Peyer's patch (tissue), 4 donors: Measurements from ENCODE around the gene FSTL5.

Experiments used
- POLR2A ChIP-seq, 2 donors: fragments of 450-650 bp; IDR thresholded peaks; one replicate each; pipeline ENCODE4 v1.5.1; 2017; ENCODE audit warnings: antibody characterized with exemption in 2 of 2, mild to moderate bottlenecking in 2 of 2, moderate library complexity in 2 of 2
- TF ChIP-seq, protein P1 (sequence below), 6 experiments: fragments of 450-650 bp in 4 of 6; fragments of 200-600 bp in 2 of 6; sonication (generic) in 1 of 6; IDR thresholded peaks; one replicate each; pipeline ENCODE4 v1.5.1; 2017 to 2019; ENCODE audit warnings: antibody characterized with exemption in 6 of 6, mild to moderate bottlenecking in 3 of 6, moderate library complexity in 1 of 6

DNA sequence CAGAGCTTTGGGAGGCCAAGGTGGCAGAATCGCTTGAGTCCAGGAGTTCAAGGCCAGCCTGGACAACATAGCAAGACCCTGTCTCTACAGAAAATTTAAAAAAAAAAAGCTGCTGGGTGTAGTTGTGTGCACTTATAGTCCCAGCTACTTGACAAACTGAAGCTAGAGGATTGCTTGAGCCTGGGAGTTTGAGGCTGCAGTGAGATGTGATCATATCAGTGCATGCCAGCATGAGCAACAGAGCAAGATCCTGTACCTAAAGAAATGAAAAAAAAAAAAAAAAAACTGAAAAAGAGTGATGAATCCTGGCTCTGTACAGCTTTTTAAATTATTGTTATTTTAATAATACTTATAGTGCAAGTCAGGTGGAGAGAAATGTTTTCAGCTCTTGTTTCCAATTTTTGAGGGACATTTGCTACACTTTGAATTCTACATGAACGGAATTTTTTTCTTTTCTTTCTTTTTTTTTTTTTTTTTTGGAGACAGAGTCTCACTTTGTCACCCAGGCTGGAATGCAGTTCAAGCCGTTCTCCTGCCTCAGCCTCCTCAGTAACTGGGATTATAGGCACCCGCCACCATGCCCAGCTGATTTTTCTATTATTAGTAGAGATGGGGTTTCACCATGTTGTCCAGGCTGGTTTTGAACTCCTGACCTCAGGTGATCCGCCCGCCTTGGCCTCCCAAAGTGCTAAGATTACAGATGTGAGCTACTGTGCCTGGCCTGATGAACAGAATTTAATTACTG lies 215.6 kb downstream of the FSTL5 start:
- TF ChIP-seq, protein P1, sequence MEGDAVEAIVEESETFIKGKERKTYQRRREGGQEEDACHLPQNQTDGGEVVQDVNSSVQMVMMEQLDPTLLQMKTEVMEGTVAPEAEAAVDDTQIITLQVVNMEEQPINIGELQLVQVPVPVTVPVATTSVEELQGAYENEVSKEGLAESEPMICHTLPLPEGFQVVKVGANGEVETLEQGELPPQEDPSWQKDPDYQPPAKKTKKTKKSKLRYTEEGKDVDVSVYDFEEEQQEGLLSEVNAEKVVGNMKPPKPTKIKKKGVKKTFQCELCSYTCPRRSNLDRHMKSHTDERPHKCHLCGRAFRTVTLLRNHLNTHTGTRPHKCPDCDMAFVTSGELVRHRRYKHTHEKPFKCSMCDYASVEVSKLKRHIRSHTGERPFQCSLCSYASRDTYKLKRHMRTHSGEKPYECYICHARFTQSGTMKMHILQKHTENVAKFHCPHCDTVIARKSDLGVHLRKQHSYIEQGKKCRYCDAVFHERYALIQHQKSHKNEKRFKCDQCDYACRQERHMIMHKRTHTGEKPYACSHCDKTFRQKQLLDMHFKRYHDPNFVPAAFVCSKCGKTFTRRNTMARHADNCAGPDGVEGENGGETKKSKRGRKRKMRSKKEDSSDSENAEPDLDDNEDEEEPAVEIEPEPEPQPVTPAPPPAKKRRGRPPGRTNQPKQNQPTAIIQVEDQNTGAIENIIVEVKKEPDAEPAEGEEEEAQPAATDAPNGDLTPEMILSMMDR (IDR thresholded peaks at IDR 0.05): no peak
- no peak for TF ChIP-seq POLR2A (IDR thresholded peaks at IDR 0.05)
